Colonic mucosa (tissue), 4 donors: ENCODE measurements around the gene OR10A5. TPM values are rescaled to one million over a fixed set of nuclear protein-coding genes. Genes with fewer than 3 reads are reported as not detected.
"Not testable (repeated sequence)": the region's sequence is repeated elsewhere in the genome, so short reads cannot be mapped to it uniquely, and the experiment has no call there.

Experiments
- DNase-seq: peaks from one replicate; pipeline ENCODE4 v3.0.0-alpha.2; 2020
- H3K27ac ChIP-seq: fragments of 200-600 bp; one replicate; pipeline ENCODE4 v1.8.0; 2021
- H3K27me3 ChIP-seq: fragments of 200-600 bp; one replicate; pipeline ENCODE4 v1.8.0; 2021
- H3K36me3 ChIP-seq: fragments of 200-600 bp; one replicate; pipeline ENCODE4 v1.8.0; 2021
- H3K4me1 ChIP-seq: fragments of 200-600 bp; one replicate; pipeline ENCODE4 v1.8.0; 2021; ENCODE audit warnings: mild to moderate bottlenecking
- H3K4me3 ChIP-seq: fragments of 200-600 bp; one replicate; pipeline ENCODE4 v1.8.0; 2021
- H3K9ac ChIP-seq, 2 donors: one replicate each; pipeline ENCODE4 v1.7.0; 2013; ENCODE audit warnings: control low read depth in 2 of 2, low read depth in 2 of 2, low read length in 2 of 2
- H3K9me3 ChIP-seq: fragments of 200-600 bp; one replicate; pipeline ENCODE4 v1.8.0; 2021
- CTCF ChIP-seq: fragments of 200-600 bp; IDR thresholded peaks from one replicate; pipeline ENCODE4 v1.8.0; 2022; ENCODE audit warnings: antibody characterized with exemption, mild to moderate bottlenecking
- intact Hi-C: fragments of 100-400 bp; cut with DNase I; formaldehyde crosslinking; loops from one replicate; pipeline ENCODE4 v1.14.1; 2022
- total RNA-seq, 2 donors: library from RNA; stranded (reverse); fragmentation: NEBNext Ultra II Directional in 1 of 2; extraction: Animal tissue kit (Norgen Biotek cat#: 25700) in 1 of 2; gene quantifications; one replicate each; pipeline ENCODE4 v1.2.1, GENCODE V29; 2021
- donor health status: healthy.
- donor health status: DM: no; HTN: no; CAD: no.
- donor health status: DM: no; HTN: no; CAD: no.

OR10A5 gene
- total RNA-seq, 2 donors from 2014 or later: not detected

GRCh38 chr11:6875761-6876160, 30.3 kb downstream of the OR10A5 start:
- Histone ChIP-seq H3K36me3 (no peaks in the 10 kb centered on the region), H3K27me3 (no peaks in the 10 kb centered on the region), H3K4me3 (no peak overlapping the region), H3K9ac (no peak overlapping the region), H3K9me3 (no peaks in the 10 kb centered on the region), H3K27ac (no peak overlapping the region), H3K4me1 (no peaks in the 10 kb centered on the region)
- intact Hi-C loops: no loop called here
- no peak for DNase-seq
- no peak for TF ChIP-seq CTCF

GRCh38 chr11:6876325-6876724, 30.8 kb downstream of the OR10A5 start, which contains the start of gene OR10A4:
Gene OR10A4, plus strand, starts transcription at chr11:6876625. Its CDS starts 23 bp downstream, at chr11:6876648.
- no peak for DNase-seq

GRCh38 chr11:6876914-6877313, 31.4 kb downstream of the OR10A5 start:
- TF ChIP-seq CTCF: no peak
- intact Hi-C loops: no loop called here
- DNase-seq: no peak

More at GRCh38 chr11:6876325-6876724, 30.8 kb downstream of the OR10A5 start, which contains the start of gene OR10A4:
- no peak for TF ChIP-seq CTCF
- Histone ChIP-seq H3K4me1 (no peaks in the 10 kb centered on the region), H3K36me3 (no peaks in the 10 kb centered on the region), H3K27ac (no peak within 1 kb of the TSS), H3K9me3 (no peaks in the 10 kb centered on the region), H3K9ac (no peak within 1 kb of the TSS), H3K27me3 (no peaks in the 10 kb centered on the region), H3K4me3 (no peak within 1 kb of the TSS)
- intact Hi-C loops: no loop called here

GRCh38 chr11:6882751-6883150, 37.3 kb downstream of the OR10A5 start:
- intact Hi-C loops: no loop called here
- no peak for DNase-seq
- no peak for TF ChIP-seq CTCF
- Histone ChIP-seq H3K4me1 (no peaks in the 10 kb centered on the region), H3K36me3 (no peaks in the 10 kb centered on the region), H3K9ac (no peak overlapping the region), H3K9me3 (no peaks in the 10 kb centered on the region), H3K27me3 (no peaks in the 10 kb centered on the region), H3K4me3 (no peak overlapping the region), H3K27ac (no peak overlapping the region)

More at GRCh38 chr11:6876914-6877313, 31.4 kb downstream of the OR10A5 start:
- no peak overlapping the region for H3K4me3 ChIP-seq
- H3K9ac ChIP-seq: no peak overlapping the region
- H3K9me3 ChIP-seq: no peaks in the 10 kb centered on the region
- H3K27me3 ChIP-seq: no peaks in the 10 kb centered on the region
- H3K4me1 ChIP-seq: no peaks in the 10 kb centered on the region
- H3K27ac ChIP-seq: no peak overlapping the region
- no peaks in the 10 kb centered on the region for H3K36me3 ChIP-seq

- H3K36me3 ChIP-seq, H3K9me3 ChIP-seq, H3K9ac ChIP-seq, H3K27ac ChIP-seq, H3K4me3 ChIP-seq, H3K4me1 ChIP-seq, DNase-seq, intact Hi-C loops, H3K27me3 ChIP-seq: not testable (repeated sequence)
These were observed 42.2 kb downstream of the OR10A5 start for GRCh38 chr11:6887711-6888110.

GRCh38 chr11:6888830-6889229, 43.3 kb downstream of the OR10A5 start:
- Histone ChIP-seq H3K4me3 (no peak overlapping the region), H3K27me3 (no peaks in the 10 kb centered on the region), H3K27ac (no peak overlapping the region), H3K9me3 (no peaks in the 10 kb centered on the region), H3K4me1 (no peaks in the 10 kb centered on the region), H3K36me3 (no peaks in the 10 kb centered on the region), H3K9ac (no peak overlapping the region)
- intact Hi-C loops: no loop called here
- no peak for TF ChIP-seq CTCF
- no peak for DNase-seq
